Measurements from ENCODE around the gene SRPX2. TPM values are rescaled to one million over a fixed set of nuclear protein-coding genes. Genes with fewer than 3 reads are reported as not detected.

The SRPX2 gene
- total and polyA plus RNA-seq, 9 of the 15 experiments (the other 6 are each of a cell fraction or from before 2014, with no cell fraction given), result 0.13 to 0.20 TPM; not detected in 7

DNA sequence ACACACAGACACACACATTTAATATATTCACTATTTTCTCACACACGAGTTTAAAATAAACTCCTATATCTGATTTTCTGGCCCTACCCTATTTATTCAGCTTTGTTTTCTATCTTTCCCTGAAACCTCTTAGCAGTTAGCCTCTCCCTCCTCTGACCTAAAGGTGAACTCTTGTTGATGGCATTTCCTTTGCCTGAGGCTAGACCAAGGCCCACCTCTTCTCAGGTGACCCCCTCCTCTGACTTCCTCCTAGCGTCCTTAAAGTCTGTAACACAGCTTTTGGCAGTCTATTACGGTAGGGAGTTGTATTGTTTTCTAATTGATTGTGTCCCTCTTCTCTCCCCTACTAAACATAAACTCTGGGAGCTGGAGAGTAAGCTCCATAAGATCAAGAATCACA is 1.7 kb upstream of the SRPX2 start:
- Histone ChIP-seq H3K9ac (ENCODE audit: insufficient read depth in 1 of 2, low read depth in 2 of 2, low read length in 2 of 2) (no peak overlapping the region), H3K4me1 (replicated peaks in 1 of 2; ENCODE audit: control insufficient read depth in 2 of 2, insufficient read depth in 2 of 2, low read length in 2 of 2) (no peaks in the 10 kb centered on the region), H3K9me1 (ENCODE audit: control insufficient read depth, insufficient read depth, low read length) (no peaks in the 10 kb centered on the region), H4K20me1 (replicated peaks; ENCODE audit: control insufficient read depth, insufficient read depth, low read length) (no peaks in the 10 kb centered on the region), H3K9me3 (replicated peaks; ENCODE audit: control insufficient read depth, insufficient read depth, low read depth, low read length) (no peaks in the 10 kb centered on the region), H3K27me3 (ENCODE audit: control insufficient read depth in 2 of 2, insufficient read depth in 2 of 2, low read length in 2 of 2) (no peaks in the 10 kb centered on the region; a peak in 1 of 5 replicates), H2AFZ (ENCODE audit: low read depth, low read length) (no peak overlapping the region), H3K4me3 (no peak overlapping the region), H3K4me2 (ENCODE audit: insufficient read depth, low read length) (no peak overlapping the region), H3K79me2 (ENCODE audit: control insufficient read depth, insufficient read depth, low read length) (no peaks in the 10 kb centered on the region), H3K36me3 (ENCODE audit: control insufficient read depth, insufficient read depth, low read length) (no peaks in the 10 kb centered on the region), H3K27ac (ENCODE audit: extremely low read depth, low read depth, low read length) (no peak overlapping the region)
- ChIA-PET CTCF (ENCODE audit: low intra/inter-chr PET ratio) (no interaction called here), POLR2A (no interaction called here)
- no TSS peak for BruUV-seq (replicated peaks)
- WGBS (ENCODE audit: insufficient coverage, low coverage, missing lambda C conversion rate), result 0% methylated on average over 3 of the region's 3 CpGs
- ATAC-seq (no peak), FAIRE-seq (no peak), DNase-seq (ENCODE audit: extremely low read depth in 1 of 4, low spot score in 3 of 4) (no peak)
- intact Hi-C loops (cut with micrococcal nuclease) (no loop called here), in situ Hi-C loops (cut with MboI) (no loop called here)
- TF ChIP-seq MED1 (CRISPR knock-in tag; IDR thresholded peaks at IDR 0.05; ENCODE audit: borderline replicate concordance), result no peak
- TF ChIP-seq ZNF76 (CRISPR knock-in tag; IDR thresholded peaks at IDR 0.05; ENCODE audit: borderline replicate concordance), result no peak
- no peak for TF ChIP-seq NR2F6 (CRISPR knock-in tag; IDR thresholded peaks at IDR 0.05)
- TF ChIP-seq NCOA6 (IDR thresholded peaks at IDR 0.05), result no peak
- TF ChIP-seq TFAP4 (CRISPR knock-in tag; IDR thresholded peaks at IDR 0.05; ENCODE audit: borderline replicate concordance), result no peak
- no peak for TF ChIP-seq ZNF583 (CRISPR knock-in tag; IDR thresholded peaks at IDR 0.05)
- no peak for TF ChIP-seq POLR2AphosphoS5 (IDR thresholded peaks at IDR 0.05; ENCODE audit: control insufficient read depth, insufficient read depth, low read depth, low read length)
- TF ChIP-seq MTA2 (IDR thresholded peaks at IDR 0.05; ENCODE audit: low read depth), result no peak
- TF ChIP-seq MEF2D (tag; conservative IDR thresholded peaks at IDR 0.05; ENCODE audit: low read depth), result no peak
- no peak for TF ChIP-seq ZBED1 (IDR thresholded peaks at IDR 0.05)
- TF ChIP-seq ZBTB7A (IDR thresholded peaks at IDR 0.05; ENCODE audit: borderline replicate concordance, control insufficient read depth, low read depth, low read length), result no peak
- no peak for TF ChIP-seq NBN (IDR thresholded peaks at IDR 0.05; ENCODE audit: low read depth)
- TF ChIP-seq ZNF551 (CRISPR knock-in tag; IDR thresholded peaks at IDR 0.05), result no peak
- no peak for TF ChIP-seq SPI1 (IDR thresholded peaks at IDR 0.05; ENCODE audit: borderline replicate concordance, low read depth, low read length)
